Upper lobe of right lung (tissue), 1 donor: ENCODE results near the gene CFAP141. TPM values are rescaled to one million over a fixed set of nuclear protein-coding genes. Genes with fewer than 3 reads are reported as not detected.

ENCODE experiments used
- ATAC-seq: fragments of 200-7000 bp; cut with Tn5 transposase; one replicate; pipeline ENCODE4 v1.9.1; 2020; ENCODE audit warnings: mild to moderate bottlenecking, moderate library complexity
- DNase-seq: peaks from one replicate; pipeline ENCODE4 v3.0.0-alpha.2; 2020
- H3K27ac ChIP-seq: fragments of 200-600 bp; one replicate; pipeline ENCODE4 v1.8.0; 2022
- H3K27me3 ChIP-seq: fragments of 200-600 bp; one replicate; pipeline ENCODE4 v1.8.0; 2022; ENCODE audit warnings: mild to moderate bottlenecking
- H3K36me3 ChIP-seq: fragments of 200-600 bp; one replicate; pipeline ENCODE4 v1.8.0; 2022
- H3K4me1 ChIP-seq: fragments of 200-600 bp; one replicate; pipeline ENCODE4 v1.8.0; 2022
- H3K4me3 ChIP-seq: fragments of 200-600 bp; one replicate; pipeline ENCODE4 v1.8.0; 2022; ENCODE audit warnings: mild to moderate bottlenecking
- H3K9me3 ChIP-seq: fragments of 200-600 bp; one replicate; pipeline ENCODE4 v1.8.0; 2022
- CTCF ChIP-seq: fragments of 200-600 bp; IDR thresholded peaks from one replicate; pipeline ENCODE4 v1.8.0; 2022; ENCODE audit warnings: antibody characterized with exemption
- intact Hi-C: fragments of 100-400 bp; cut with DNase I; formaldehyde crosslinking; loops from one replicate; pipeline ENCODE4 v1.11.0; 2022
- total RNA-seq: library from RNA; stranded (reverse); fragmentation: NEBNext Ultra II Directional; extraction: Animal tissue kit (Norgen Biotek cat#: 25700); gene quantifications from one replicate; pipeline ENCODE4 v1.2.1, GENCODE V29; 2021
- donor health status: DM: no; HTN: yes; CAD: no; lungs with severe emphysema.

Gene CFAP141
- total RNA-seq, 1 donor from 2014 or later, result not detected

- no peak for DNase-seq
- H3K4me1 ChIP-seq, result no peaks in the 10 kb centered on the region
- no peaks in the 10 kb centered on the region for H3K27me3 ChIP-seq
- ATAC-seq, result no peak
- H3K4me3 ChIP-seq, result no peak overlapping the region
- intact Hi-C loops, result no loop called here
- no peak overlapping the region for H3K27ac ChIP-seq
- H3K9me3 ChIP-seq, result no peaks in the 10 kb centered on the region
- no peak for TF ChIP-seq CTCF
- peaks cover 100% of the 10 kb centered on the region for H3K36me3 ChIP-seq
Measured at GRCh38 chr1:154166207-154166606, 39.9 kb downstream of the CFAP141 start.

- intact Hi-C loops, result no loop called here
- H3K36me3 ChIP-seq, result peaks cover 88% of the 10 kb centered on the region
- no peak overlapping the region for H3K27ac ChIP-seq
- peaks cover 39% of the 10 kb centered on the region for H3K4me1 ChIP-seq
- no peaks in the 10 kb centered on the region for H3K27me3 ChIP-seq
- DNase-seq (no peak), ATAC-seq (no peak)
- TF ChIP-seq CTCF, result no peak
- H3K9me3 ChIP-seq, result no peaks in the 10 kb centered on the region
- H3K4me3 ChIP-seq, result no peak overlapping the region
Measured at GRCh38 chr1:154159554-154159953, 46.6 kb downstream of the CFAP141 start.

GRCh38 chr1:154158307-154159125 lies 47.6 kb downstream of the CFAP141 start:
- no peak for TF ChIP-seq CTCF
- no peak overlapping the region for H3K4me3 ChIP-seq
- no peaks in the 10 kb centered on the region for H3K27me3 ChIP-seq
- ATAC-seq, result peak; percentile 34
- intact Hi-C loops, result no loop called here
- peaks cover 46% of the 10 kb centered on the region for H3K4me1 ChIP-seq
- H3K36me3 ChIP-seq, result peaks cover 77% of the 10 kb centered on the region
- no peaks in the 10 kb centered on the region for H3K9me3 ChIP-seq
- peak overlapping the region; percentile 53 for H3K27ac ChIP-seq
- no peak for DNase-seq

DNA sequence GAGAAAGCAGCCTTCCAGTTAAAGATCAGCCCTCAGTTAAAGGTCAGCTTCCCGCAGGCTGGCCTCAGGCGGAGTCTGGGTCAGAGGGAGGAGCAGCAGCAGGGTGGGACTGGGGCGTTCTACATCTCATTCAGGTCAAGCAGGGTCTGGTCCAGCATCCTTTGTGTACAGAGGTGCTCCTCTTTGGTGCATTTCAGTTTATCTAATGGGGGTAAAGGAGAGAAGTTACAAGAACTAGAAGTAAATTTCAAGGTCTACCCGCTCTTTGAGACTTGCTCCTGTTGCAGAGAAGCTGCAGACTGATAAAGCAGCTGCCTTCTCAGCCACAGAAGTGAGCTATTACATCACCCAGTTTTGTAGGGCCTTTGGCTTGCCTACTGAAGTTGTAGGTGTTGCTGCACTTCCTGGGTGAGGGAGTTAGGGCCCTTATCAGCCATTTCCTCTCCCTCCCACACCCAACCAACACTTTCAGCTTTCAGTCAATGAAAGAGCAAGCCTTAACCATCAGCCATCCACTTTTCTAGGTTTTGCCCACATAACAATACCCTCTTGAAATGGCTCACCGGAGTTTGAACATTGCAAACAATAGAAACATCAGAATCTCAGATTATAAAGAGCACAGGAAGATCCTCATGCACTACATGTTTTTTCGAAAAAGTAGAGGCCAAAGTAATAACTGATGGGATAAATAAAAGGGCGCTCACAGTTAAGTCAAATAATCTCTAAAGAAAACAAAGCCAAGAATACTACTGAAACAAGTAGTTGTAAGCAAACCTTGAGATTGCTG lies 48.4 kb downstream of the CFAP141 start:
- intact Hi-C loops, result no loop called here
- peak overlapping the region; percentile 53 for H3K27ac ChIP-seq
- H3K36me3 ChIP-seq, result peaks cover 69% of the 10 kb centered on the region
- H3K27me3 ChIP-seq, result no peaks in the 10 kb centered on the region
- DNase-seq (no peak), ATAC-seq (peak; percentile 85)
- peaks cover 46% of the 10 kb centered on the region for H3K4me1 ChIP-seq
- no peak for TF ChIP-seq CTCF
- H3K4me3 ChIP-seq, result no peak overlapping the region
- no peaks in the 10 kb centered on the region for H3K9me3 ChIP-seq

DNA sequence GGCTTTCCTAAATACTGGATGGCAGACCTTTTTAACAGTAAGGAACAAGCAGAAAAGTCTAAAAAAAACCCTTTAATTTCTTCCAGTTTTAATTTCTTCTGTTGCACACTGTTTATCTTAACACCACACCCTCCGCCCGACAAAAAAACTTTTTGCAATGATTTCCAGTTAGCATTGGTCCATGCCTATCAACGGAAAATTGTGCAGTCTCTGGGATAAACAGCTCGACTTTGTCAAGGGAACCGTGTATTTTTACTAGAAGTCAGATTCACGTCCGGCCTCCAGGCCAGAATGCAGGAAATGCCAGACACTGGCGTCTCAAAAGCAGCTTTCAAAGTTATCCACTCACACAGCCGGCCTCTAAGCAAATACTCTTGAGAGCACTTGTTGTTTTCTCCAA lies 50.9 kb downstream of the CFAP141 start:
- DNase-seq (no peak), ATAC-seq (peak; percentile 63)
- Histone ChIP-seq H3K9me3 (no peaks in the 10 kb centered on the region), H3K27me3 (no peaks in the 10 kb centered on the region), H3K27ac (peak overlapping the region; percentile 94), H3K4me3 (peak overlapping the region; percentile 52), H3K36me3 (peaks cover 45% of the 10 kb centered on the region), H3K4me1 (peaks cover 45% of the 10 kb centered on the region)
- TF ChIP-seq CTCF, result no peak
- intact Hi-C loops, result no loop called here
